HG02938 (cell line): ENCODE measurements around the gene GRIK4.
A peak's percentile ranks its signal among the peaks of the same experiment; 100 is the strongest.

Experiments
- ATAC-seq: cut with Tn5 transposase; IDR thresholded peaks from one replicate; pipeline ENCODE4 v1.9.1; 2021; ENCODE audit warnings: mild to moderate bottlenecking, moderate library complexity; ENCODE audit not compliant: unreplicated experiment

GRIK4 gene

DNA sequence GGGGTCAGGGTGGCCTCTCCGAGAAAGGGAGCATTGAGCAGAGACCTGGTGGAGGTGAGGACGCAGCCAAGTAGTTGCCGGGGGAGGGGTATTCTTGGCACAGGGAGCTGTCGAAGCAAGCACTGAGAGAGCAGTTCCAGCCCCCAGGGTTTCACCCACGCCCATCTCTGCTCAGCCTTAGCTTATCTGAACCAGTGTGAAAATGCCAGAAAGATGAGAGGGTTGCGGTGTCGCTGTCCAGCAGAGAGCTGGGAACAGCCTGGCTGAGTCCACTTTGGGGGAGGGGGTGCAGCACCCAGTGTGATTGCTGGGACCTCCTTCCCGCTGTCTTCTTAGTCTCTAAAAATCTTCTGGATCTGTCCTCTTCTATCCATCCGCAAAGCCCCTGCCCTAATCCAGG lies 389.1 kb downstream of the GRIK4 start:
- no peak for ATAC-seq

DNA sequence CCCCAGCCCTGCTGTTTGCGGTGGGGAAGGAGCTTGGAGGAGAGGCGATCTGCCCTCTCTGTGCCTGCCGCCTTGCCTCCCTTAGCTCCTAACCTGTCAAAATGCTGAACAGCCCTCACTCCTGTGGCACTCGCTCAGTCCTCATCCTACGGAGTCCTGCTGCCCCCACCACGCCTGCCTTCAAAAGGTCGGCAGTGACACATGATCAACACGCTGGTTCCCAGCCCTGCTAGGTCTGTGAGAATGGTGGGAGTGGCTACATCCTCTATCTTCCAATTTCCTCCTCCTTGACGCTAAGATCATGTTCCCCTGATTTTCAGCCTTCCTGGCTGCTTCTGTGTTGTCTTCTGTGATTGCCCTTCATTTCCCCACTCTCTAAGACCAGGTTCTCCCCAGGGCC lies 392.1 kb downstream of the GRIK4 start:
- ATAC-seq: no peak

DNA sequence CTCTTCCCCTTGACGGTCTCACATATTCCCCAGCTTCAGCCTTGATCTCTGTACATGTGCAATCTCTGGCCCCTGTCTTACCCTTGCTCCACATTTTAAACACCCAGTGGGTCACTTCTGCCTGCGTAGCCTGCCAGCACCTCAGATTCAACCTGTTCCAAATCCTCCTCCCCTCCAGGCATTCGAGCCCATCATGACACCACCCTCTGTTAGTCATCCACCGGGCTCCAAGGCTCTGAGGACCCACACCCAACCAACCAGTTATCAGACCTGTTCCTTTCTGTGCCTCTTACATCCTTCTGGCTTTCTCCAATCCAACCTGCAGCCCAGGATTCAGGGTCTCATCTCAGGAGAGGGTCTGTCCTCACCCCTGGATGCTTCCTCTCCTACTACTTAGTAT lies 392.6 kb downstream of the GRIK4 start:
- no peak for ATAC-seq

DNA sequence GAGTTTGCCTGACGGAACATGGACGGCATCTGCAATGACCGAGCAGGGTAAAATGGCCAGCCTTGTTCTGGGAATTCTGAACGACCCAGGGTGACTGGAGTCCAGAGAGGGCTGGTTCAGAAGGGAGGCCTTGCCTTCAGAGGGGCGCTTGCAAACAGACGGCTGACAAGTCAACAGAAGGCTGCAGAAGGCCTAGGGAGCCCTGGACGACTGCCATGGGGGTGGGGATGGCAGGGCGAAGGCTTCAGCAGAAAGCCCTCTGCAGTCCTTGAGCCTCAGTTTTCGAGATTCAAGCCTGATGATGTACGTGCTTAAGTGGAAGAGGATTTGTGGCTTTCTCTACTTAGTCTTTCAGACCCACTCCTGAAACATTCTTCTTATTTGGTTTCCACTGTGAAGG lies 395.2 kb downstream of the GRIK4 start:
- no peak for ATAC-seq

DNA sequence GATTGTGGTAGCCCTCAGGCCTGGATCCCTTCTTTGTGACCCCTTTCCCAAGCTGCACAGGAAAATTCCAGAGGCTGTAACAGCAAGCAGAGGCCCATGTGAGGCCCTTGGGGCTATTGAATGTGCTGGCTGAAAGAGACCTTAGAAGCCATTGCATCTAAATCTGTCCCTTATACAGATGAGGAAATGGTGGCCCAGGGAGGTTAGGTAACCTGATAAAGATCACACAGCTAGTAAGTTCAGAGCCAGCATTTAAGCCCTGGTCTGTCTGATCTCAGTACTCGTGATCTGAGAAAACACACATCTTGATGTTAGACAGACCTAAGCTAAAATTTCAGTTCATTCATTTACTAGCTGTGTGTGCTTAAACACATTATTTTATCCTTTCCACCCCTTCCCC lies 396.4 kb downstream of the GRIK4 start:
- ATAC-seq: no peak

DNA sequence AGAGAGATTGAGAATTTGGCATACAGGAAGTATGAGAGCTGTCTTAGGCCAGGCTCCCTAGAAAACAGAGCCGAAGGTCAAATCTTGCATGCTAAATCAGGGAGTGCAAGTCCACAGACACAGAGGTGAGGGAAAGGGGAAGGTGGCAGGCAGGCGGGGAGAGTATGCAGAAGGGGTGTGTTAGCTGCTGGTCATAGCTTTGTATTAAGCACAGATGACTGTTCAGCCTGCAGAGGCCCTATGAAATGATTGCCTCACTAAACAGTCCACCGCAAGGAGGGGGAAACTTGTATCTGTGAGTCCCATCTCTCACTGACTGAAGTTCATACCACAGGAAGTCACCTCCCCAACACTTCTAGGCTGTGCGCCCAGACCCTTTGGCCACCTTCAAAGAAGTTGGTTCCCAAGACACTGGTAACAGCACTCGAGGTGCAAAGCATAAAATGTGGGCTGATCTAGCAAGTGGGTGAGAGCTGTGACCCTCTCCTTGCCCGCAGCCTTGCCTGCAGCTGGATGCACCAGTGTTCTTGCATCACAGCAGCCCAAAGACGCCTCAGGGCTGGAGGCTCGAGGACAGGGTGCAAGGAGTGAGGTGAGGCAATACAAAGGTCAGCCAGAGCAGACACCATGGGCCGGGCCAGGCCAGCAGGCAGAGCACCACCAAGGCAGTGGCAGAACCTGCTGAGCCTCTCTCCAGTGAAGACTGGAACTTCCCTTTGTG lies 397.1 kb downstream of the GRIK4 start:
- no peak for ATAC-seq

DNA sequence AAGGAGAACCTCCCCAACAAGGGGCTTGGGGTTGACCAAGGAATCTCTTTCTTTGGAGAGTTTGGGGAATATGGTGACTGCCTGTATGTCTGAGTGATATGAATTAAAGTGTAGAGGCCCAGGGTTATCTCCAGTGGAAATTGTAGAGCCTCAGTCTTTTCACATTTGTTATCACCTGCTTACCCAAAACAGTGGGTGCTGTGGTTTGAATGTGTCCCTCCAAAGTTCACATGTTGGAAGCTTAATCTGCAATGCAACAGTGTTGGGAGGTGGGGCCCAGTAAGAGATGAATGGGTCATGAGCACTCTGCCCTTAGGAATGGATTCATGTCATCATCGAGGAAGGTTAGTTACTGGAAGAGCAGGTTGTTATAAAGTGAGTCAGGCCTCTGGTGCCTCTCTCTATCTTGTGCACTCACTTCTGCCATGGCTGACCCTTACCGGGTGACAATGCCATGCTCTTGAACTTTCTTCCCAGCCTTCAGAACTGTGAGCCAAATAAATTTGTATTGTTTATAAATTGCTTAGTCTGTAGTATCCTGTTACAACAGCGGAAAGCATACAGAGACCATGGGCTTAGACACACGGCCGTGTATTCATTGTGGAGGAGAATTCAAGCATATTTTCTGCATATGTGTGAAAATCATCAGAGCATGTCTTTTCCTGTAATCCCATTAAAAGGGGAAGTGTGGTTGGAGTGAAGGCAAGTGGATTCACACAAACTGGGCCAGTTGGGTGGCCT lies 398.3 kb downstream of the GRIK4 start:
- no peak for ATAC-seq

DNA sequence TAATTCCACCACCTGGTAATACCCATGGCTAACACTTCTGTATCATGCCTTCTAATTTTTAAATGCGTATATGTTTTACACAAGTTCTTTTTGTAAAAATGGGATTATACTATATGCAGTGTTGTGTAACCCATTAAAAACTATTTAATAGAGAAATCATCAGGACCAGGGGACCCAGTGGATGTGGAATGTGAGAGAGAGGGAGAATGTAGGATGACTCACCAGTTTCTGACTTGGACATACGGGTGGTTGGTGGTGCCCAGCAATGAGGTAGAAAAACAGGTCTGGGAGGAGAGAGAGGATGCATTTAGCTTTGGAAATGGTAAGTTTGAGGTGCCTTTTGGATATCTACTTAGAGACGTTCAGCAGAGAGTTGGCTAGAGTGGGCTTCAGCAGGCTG lies 400.4 kb downstream of the GRIK4 start:
- ATAC-seq: no peak

DNA sequence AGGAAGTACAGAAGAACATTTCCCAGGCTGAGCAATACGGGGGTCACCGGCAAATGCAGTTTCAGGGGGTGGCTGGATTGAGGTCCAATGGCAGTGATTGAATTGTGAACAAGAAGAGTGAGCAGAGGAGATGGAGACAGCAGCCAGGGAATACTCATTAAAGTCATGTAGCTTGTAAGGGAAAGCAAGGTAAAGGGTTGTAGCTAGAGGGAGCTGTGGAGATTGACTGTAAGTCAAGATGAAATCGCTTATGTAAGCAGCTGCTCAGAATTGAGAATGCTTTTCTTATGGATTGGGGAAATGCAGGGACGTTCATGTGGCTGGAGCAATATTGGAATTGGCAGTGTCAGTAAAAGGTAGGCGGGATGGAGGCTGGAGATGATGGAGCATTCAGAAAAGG lies 401.0 kb downstream of the GRIK4 start:
- no peak for ATAC-seq

DNA sequence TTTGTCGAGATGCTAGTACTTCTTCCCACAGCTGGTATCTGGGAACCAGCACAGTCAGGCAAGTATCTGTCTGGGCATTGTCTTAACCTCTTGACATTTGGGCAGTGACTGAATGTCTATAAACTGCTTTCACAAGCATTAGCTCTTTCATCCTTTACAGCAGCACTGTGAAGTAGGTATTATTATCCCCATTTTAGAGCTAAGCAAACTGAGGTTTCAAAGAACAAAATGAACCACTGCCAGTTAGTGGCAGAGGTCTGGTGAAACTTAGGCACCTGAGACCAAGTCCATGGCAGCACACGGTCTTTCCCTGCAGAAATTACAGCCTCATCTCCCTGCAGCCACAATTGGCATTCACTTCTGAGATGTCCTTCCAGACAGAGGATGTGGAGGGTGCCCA lies 401.4 kb downstream of the GRIK4 start:
- no peak for ATAC-seq

DNA sequence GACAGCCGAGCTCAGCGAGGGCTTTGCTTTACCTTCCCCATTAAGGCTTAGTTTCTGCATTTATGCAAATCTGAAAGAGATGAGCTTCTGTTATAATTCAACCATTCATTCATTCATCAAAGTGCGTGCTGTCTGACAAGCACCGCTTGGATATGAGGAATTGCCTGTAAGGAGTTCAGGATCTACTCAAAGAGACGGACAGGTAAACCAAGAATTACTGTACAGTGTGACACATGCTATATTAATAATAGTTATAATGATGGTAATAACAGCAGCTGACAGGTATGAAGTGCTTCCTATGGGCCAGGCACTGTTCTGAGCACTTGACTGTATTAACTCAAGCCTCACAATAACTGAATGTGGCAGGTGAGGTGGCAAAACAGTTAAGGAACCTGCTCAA lies 402.5 kb downstream of the GRIK4 start:
- ATAC-seq: no peak

DNA sequence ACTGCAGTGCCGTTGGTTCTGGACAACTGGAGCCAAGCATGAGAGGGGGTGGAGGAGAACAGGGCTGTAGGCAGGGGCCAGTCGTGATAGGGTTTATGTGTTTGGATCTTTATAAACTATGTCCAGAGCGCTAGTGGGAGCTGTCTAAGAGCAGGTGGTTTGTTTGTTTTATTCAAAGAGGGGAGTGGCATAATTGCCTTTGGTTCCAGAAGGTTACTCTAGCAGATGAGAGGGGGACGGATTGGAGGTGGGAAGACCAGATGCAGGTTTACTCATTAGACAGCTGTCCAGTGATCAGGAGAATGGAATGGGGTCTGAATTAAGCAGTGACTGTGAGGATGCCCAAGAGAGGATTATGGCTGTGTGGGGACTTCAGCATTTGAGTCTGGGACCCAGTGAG lies 403.1 kb downstream of the GRIK4 start:
- ATAC-seq: no peak

DNA sequence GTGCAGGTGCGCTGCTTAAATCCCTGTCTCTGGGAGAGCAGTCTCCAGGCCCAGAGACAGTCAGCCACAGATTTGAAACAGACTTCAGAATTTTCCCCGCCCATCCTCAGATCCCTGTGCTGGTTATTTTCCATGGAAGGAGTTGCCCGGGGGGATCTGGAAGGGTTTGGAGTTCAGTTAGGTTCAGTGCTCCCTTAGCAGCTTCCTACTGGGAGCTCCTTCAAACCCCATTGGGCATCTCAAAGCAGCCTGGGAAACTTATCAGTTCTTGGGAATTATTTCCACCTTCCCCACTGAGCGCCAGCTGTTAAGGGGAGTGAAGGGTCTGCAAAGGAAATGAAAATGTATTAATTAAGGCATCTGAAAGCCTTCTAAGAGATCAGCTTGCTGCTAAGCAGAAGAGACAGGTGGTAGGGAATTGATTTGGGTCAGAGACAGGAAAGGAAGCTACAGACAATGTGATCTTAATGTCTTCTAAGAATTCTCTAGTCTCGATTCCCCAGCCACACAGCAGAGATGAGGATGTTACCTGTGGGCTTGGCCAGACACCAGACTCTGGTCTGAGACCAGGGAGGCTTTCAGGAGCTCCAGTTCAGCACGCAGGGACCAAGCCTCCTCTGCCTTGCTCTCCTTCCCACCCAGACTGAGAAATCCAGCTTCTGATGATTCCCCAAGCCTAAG lies 406.2 kb downstream of the GRIK4 start:
- no peak for ATAC-seq

DNA sequence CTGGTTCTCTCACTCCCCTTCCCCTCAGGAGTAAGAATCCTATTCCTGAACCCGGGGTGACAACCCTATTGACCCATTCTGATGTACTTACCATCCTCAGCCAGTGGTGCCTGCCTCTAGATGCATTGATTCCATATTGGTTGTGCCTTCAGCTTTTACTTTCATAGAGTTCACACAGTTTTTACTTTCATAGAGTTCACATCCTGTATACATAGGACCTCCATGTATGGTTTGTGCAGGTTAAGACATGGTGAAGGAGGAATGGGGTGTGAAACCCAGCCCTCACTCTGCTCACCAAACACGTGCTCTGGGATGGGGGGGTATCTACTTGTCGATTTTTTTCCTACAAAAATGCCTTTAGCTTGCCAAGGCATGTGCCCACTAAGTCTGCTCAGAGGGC lies 406.7 kb downstream of the GRIK4 start:
- peak; percentile 61 for ATAC-seq

DNA sequence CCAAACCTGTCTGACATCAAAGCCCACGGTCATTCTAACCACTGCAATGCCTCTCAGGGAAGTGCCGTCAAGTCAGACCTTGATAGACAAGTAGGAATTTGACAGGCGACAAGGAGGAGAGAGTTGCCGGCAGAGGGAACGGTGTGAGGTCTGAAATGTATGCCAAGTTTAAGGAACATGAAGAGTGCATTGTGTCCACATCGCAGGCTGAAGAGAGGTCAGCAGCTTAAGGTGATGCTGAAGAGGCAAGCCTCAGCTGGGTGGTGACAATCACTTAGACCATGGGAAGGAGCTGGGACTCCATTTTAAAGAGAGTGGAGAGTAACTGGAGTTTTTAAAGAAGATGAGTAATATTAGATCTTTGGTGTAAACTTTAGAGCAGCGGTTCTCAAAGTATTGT lies 407.5 kb downstream of the GRIK4 start:
- ATAC-seq: no peak

DNA sequence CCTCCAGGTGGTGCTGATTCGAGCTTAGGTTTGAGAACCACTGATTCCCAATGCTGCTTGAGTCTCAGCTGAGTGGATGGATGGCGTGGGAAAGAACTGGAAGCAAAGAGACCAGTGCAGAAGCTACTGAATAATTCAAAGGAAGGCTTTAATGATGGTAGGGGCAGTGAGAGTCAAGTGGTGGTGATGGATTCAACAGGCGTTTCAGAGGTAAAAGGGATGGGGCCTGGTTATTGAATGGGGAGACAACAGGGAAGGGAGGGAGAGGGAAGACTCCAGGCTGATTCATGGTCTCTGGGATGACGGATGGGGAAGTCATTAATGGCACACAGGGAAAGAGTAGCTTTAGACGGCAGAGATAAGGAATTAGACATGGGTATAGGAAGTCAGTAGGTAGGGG lies 408.0 kb downstream of the GRIK4 start:
- ATAC-seq: no peak

DNA sequence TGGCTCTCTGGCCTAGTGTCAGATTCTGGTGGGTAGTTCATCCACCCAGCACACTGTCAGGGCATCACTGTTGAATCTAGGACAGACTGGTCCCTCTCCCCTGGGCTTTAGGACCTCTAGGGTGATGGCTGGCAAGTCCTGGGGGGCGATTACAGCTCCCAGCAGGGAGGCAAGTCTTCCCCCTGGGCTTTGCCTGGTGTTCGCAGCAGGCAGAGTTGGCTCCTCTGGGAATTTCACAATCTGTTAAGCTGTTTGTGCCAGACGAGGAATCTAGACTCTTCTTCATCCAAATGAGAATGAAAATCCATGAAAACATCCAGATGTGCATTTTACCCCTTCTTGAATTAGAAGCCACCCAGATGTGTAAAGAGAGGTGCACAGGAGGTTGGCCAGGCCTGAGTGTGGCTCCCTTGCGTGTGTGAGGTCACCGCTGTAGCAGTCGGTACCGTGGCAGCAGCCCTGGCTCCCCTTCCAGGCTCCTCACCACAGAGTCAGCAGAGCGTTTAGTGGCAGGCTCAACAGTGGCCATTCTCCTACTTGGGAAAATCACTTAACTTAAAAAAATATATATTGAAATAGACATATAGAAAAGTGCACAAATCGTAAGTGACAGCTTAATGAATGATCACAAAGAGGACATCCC lies 412.4 kb downstream of the GRIK4 start:
- ATAC-seq: no peak

DNA sequence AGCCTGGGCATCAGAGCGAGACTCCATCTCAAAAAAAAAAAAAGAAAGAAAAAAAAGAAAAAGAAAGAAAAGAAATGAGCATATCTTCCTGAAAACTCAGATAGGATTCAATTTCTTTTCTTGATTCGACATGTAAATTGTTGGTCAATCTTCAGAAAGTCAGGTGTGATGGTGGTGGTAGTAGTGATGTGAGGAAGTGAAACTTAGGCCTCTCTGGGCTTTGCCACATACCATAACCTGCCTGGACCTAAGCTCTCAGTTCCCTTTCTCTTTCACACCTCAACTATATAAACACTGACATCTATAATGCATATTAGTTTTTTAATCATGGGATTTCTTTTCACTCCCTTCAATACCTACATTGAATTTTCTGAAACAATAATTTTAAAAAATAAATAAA lies 414.4 kb downstream of the GRIK4 start:
- ATAC-seq: peak; percentile 100

DNA sequence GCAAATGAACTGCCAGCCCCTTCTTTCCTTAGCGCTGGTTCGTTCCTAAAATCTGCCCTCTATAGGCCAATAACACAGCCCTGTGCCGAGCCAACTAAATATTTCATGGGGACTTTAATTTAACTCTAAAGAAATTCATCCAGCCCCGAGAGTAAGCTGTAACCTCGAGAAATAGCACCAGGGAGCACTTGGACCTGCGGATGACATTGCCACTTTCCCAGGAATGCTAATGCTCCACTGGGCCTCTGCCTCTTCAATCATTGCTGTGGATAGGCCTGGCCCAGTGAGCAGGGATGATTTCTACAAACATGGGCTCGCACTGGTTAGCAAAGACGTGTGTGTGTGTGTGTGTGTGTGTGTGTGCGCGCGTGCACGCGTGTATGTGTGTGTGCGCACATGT lies 417.1 kb downstream of the GRIK4 start:
- no peak for ATAC-seq

DNA sequence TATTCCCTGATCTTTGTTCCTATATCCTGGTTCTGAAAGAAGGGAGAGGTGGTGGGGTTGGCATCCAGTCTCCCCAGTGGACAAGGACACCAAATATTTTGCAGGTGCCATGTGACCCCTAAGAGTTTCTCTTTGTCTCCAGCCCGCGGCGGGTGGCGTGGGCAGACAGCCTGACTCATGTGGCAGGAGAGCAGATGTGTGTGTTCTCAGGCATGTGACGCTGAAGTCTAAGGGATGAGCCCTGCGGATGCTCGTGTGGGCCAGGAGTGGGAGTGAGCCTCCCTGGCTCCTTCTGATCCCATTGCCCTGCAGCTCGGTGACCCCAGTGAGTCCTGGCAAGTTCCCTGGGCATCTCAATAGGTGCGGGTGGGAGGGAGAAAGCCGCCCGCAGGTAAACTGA lies 417.5 kb downstream of the GRIK4 start:
- ATAC-seq: no peak

DNA sequence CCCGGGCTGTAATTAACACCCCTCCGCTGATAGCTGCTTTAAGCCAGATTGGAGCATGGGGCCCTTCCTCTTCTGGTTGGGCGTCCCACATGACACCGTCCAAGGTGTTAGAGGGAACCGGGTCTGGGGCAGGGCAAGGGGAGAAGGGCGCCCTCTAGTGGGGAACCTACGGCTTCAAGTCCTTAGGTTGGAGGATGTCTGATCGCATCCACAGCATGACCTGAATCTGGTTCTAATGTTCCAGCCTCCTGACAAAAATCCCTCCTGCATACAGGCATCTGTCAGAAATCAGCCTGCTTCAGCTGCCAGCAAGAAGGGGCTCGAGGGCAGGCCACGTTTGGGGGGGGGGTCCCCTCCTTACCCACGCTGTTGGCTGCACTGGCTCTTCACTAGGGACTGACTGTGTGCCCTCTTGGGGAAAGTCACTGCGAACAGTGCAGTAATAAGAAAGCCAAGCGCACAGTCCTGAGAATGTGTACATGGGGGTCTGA lies 418.2 kb downstream of the GRIK4 start:
- no peak for ATAC-seq
